Lower leg skin (tissue), 4 donors: ENCODE results near the gene CTBP1. TPM values are rescaled to one million over a fixed set of nuclear protein-coding genes. Genes with fewer than 3 reads are reported as not detected.
"Not testable (repeated sequence)": the region's sequence is repeated elsewhere in the genome, so short reads cannot be mapped to it uniquely, and the experiment has no call there.

Experiments used
- DNase-seq, 2 donors: peaks; one replicate each; pipeline ENCODE4 v3.0.0-alpha.2; 2019; ENCODE audit warnings: low spot score in 2 of 2
- H3K4me3 ChIP-seq: fragments of 200-600 bp; sonication (generic); 2 replicates; pipeline ENCODE4 v1.5.1; 2017; ENCODE audit warnings: mild to moderate bottlenecking, low read depth; ENCODE audit not compliant: poor library complexity, severe bottlenecking
- POLR2A ChIP-seq, 2 donors: fragments of 450-650 bp; IDR thresholded peaks; one replicate each; pipeline ENCODE4 v1.6.1; 2016 to 2017; ENCODE audit warnings: antibody characterized with exemption in 2 of 2, mild to moderate bottlenecking in 1 of 2, moderate library complexity in 1 of 2
- WGBS, 2 donors: methylation state at CpG; one replicate each; pipeline ENCODE4 v1.1.5; 2018; 5-methylcytosine and 5-hydroxymethylcytosine counted together
- intact Hi-C: fragments of 100-400 bp; cut with DNase I; formaldehyde crosslinking; loops from one replicate; pipeline ENCODE4 v1.15.0; 2023; ENCODE audit warnings: low total_unique reads
- total RNA-seq, 4 donors: library from RNA; depleted of rRNA; stranded (reverse); fragments of >200 nt; gene quantifications; one replicate each; pipeline ENCODE4 v1.1.0, GENCODE V29; 2016
- TF ChIP-seq, protein P1 (sequence below), 3 donors: fragments of 450-650 bp; IDR thresholded peaks; one replicate each; pipeline ENCODE4 v1.5.1; 2016; ENCODE audit warnings: antibody characterized with exemption in 3 of 3, mild to moderate bottlenecking in 3 of 3, moderate library complexity in 2 of 3

Gene CTBP1
- total RNA-seq, 4 donors from 2014 or later, result 124 to 195 (median 148) TPM

DNA sequence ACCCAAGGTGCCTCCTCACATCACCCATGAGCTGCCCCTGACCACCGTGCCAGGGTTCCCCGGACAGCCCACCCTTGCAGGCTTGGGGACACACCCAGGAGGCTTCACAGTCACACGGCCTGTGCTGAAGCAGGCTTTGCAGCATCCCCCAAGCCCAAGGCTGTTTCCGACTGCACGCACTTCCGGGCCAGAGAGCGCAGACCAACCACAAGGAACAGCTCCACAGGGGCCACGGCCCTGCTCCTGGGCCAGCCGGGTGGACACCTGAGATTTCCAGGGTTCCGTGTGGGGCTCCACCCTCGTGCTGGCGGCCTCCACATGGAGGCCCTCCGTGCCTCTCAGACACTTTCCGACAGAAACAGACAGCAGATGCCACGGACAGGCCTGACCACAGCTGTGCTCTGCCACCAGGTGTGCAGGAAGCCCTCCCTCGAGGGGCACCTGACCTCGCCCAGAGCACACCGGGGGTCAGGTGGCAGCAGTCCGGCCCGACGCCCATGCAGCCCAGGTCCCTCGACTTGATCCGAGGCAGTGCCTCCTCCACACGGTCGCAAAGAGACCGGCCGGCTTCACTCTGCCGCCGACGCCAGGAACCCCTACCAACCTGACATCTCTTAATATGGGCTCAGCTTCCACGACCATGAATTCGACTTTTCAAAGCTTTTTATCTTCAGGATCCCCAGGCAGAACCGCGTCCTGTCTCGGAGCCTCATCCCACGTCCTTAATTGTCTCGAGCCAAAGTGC lies 8.0 kb downstream of the CTBP1 start:
- intact Hi-C loops, result no loop called here
- DNase-seq, result peak in 1 of 2 donors; percentile 80
- no peak for TF ChIP-seq POLR2A (IDR thresholded peaks at IDR 0.05)
- TF ChIP-seq, protein P1, sequence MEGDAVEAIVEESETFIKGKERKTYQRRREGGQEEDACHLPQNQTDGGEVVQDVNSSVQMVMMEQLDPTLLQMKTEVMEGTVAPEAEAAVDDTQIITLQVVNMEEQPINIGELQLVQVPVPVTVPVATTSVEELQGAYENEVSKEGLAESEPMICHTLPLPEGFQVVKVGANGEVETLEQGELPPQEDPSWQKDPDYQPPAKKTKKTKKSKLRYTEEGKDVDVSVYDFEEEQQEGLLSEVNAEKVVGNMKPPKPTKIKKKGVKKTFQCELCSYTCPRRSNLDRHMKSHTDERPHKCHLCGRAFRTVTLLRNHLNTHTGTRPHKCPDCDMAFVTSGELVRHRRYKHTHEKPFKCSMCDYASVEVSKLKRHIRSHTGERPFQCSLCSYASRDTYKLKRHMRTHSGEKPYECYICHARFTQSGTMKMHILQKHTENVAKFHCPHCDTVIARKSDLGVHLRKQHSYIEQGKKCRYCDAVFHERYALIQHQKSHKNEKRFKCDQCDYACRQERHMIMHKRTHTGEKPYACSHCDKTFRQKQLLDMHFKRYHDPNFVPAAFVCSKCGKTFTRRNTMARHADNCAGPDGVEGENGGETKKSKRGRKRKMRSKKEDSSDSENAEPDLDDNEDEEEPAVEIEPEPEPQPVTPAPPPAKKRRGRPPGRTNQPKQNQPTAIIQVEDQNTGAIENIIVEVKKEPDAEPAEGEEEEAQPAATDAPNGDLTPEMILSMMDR (IDR thresholded peaks at IDR 0.05), result no peak
- no peak overlapping the region for H3K4me3 ChIP-seq
- 88 to 89% methylated on average over 28 to 29 of the region's 37 CpGs for WGBS, 2 donors

DNA sequence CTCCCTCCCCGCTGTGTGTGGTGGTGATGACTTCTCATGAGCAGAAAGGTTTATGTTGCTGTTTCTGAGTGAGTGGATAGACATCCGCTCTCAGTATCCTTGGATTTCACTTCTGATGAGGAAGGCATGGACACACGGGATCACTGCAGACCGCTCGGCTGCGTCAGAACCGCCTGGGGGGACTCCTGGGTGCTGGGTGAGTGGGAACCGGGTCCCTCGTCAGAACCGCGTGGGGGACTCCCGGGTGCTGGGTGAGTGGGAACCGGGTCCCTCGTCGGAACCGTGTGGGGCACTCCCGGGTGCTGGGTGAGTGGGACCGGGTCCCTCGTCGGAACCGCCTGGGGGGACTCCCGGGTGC lies 9.0 kb downstream of the CTBP1 start:
- TF ChIP-seq, protein P1 (IDR thresholded peaks at IDR 0.05), result no peak
- no peak for TF ChIP-seq POLR2A (IDR thresholded peaks at IDR 0.05)
- peak in 1 of 2 donors; percentile 74 for DNase-seq
- no peak overlapping the region for H3K4me3 ChIP-seq
- WGBS, 2 donors, result 90 to 94% methylated on average over 14 to 18 of the region's 22 CpGs
- intact Hi-C loops, result no loop called here

DNA sequence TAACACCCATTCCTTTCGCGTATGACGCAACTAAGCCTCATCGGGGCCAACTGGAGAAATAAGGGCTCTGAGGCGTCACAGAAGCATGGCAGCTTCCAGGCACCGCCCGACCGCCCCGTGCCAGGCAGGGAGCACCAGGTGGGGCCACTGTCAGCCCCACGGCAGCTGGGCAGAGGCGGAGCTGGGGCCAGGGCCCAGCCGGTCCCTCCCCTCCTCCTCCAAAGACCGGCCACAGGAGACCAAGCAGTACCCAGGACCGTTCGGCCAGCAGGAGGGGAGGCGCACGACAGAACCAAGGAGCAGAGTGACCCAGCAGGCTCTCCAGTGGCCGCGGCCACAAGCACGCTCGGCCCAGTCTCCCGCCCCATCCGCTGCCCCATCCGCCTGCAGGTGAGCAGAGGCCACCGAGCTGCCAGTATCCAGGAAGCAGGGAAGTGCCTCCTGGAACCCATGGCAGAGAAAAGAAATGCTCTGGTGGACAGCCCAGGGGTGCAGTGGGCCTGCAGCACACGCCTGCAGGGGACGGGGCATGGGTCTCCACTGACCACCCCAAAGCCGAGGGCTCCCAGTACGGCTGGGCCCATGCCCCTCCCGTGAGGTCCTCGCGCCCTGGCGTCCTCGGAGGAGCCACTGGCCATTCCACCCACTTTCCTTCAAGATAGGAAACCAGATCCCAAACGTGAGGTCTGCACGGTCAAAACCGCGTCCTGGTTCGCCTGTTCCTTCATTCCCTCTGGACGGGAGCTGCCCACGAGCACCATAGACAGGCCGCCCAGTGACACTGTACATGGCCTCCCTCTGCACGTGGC lies 9.6 kb downstream of the CTBP1 start:
- H3K4me3 ChIP-seq, result no peak overlapping the region
- WGBS, 2 donors, result 79 to 83% methylated on average over 35 to 39 of the region's 43 CpGs
- intact Hi-C loops, result no loop called here
- peak in 1 of 2 donors; percentile 83 for DNase-seq
- TF ChIP-seq, protein P1 (IDR thresholded peaks at IDR 0.05), result no peak

DNA sequence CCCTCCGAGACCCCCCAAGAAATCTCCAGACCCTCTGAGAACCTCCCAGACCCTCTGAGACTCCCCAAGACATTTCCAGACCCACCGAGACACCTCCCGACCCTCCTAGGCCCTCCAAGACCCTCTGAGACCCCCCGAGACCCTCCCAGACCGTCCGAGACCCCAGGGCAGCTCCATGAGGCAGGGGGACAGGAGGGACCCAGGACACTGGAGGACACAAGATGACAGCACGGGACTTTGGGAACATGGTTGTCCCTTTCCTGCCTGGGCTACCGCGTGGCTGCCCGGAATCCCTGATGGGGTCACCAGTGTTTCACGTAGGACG lies 10.3 kb downstream of the CTBP1 start:
- DNase-seq, result peak in 1 of 2 donors; percentile 76
- intact Hi-C loops, result no loop called here
- TF ChIP-seq, protein P1 (IDR thresholded peaks at IDR 0.05), result no peak
- TF ChIP-seq POLR2A (IDR thresholded peaks at IDR 0.05), result no peak
- no peak overlapping the region for H3K4me3 ChIP-seq
- WGBS, 2 donors, result 91 to 92% methylated on average over 12 of the region's 12 CpGs

DNA sequence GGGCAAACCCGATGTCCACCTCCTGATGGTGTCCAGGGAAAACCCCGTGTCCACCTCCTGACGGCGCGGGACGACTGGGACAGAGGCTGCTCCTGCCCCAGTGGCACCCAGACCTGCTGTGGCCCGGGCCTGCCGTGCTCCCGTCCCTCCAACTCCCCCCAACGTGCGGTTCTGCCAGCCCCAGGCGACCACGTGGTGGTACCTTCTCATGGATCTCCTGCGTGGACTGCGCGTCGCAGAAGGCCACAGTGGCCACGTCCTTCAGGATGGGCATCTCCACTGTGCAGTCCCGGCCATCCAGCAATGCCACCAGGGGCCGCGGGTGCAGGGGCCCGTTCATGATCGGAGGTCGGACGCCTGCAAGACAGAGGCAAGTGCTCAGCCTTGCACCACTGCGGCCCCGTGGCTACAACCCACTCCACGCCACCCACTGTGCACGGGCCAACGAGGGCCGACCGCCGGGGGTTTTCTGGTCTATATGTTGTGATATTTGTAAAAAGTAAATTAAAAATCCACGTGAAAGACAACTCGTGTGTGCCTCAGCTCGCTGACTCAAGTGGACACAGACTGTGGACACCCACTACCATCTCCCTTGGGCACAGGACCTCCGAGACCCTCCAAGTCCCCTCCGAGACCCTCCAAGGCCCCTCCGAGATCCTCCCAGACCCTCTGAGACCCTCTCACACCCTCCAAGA lies 10.8 kb downstream of the CTBP1 start:
- no peak overlapping the region for H3K4me3 ChIP-seq
- WGBS, 2 donors, result 90 to 94% methylated on average over 23 to 39 of the region's 39 CpGs
- intact Hi-C loops, result no loop called here
- no peak for TF ChIP-seq POLR2A (IDR thresholded peaks at IDR 0.05)
- TF ChIP-seq, protein P1 (IDR thresholded peaks at IDR 0.05), result no peak
- DNase-seq, result peak in 1 of 2 donors; percentile 85

DNA sequence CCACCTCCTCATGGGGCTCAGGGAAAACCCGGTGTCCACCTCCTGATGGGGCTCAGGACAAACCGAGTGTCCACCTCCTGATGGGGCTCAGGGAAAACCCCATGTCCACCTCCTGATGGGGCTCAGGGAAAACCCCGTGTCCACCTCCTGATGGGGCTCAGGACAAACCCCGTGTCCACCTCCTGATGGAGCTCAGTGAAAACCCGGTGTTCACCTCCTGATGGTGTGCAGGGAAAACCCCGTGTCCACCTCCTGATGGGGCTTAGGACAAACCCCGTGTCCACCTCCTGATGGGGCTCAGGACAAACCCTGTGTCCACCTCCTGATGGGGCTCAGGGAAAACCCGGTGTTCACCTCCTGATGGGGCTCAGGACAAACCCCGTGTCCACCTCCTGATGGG lies 11.7 kb downstream of the CTBP1 start:
- H3K4me3 ChIP-seq, intact Hi-C loops, DNase-seq: not testable (repeated sequence)
- 89 to 95% methylated on average over 7 to 9 of the region's 9 CpGs for WGBS, 2 donors

DNA sequence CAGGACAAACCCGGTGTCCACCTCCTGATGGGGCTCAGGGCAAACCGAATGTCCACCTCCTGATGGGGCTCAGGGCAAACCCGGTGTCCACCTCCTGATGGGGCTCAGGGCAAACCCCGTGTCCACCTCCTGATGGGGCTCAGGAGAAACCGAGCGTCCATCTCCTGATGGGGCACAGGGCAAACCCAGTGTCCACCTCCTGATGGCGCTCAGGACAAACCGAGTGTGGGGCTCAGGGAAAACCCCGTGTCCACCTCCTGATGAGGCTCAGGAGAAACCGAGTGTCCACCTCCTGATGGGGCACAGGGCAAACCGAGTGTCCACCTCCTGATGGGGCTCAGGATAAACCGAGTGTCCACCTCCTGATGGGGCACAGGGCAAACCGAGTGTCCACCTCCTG lies 12.1 kb downstream of the CTBP1 start:
- 94 to 95% methylated on average over 12 to 13 of the region's 13 CpGs for WGBS, 2 donors
- H3K4me3 ChIP-seq, DNase-seq, intact Hi-C loops: not testable (repeated sequence)
